K562 (cell line): Measurements from ENCODE around the gene PDLIM7. TPM values are rescaled to one million over a fixed set of nuclear protein-coding genes. Genes with fewer than 3 reads are reported as not detected.

ENCODE experiments used
- ARNT ChIP-seq, 2 experiments: fragments of 450-650 bp; IDR thresholded peaks; 2 replicates each; pipeline ENCODE4 v1.6.1; 2016; ENCODE audit warnings: mild to moderate bottlenecking in 1 of 2
- CHD7 ChIP-seq: fragments of 200-600 bp; sonication (generic); IDR thresholded peaks from one replicate; pipeline ENCODE4 v1.6.1; 2012; ENCODE audit warnings: mild to moderate bottlenecking, low read depth, low read length, inconsistent platforms
- ETS1 ChIP-seq: conservative IDR thresholded peaks from 2 replicates; pipeline ENCODE4 v1.6.1; 2011; ENCODE audit warnings: low read depth, mild to moderate bottlenecking, low read length; ENCODE audit not compliant: control insufficient read depth
- FOXA1 ChIP-seq: fragments of 450-650 bp; IDR thresholded peaks from 2 replicates; pipeline ENCODE4 v1.6.1; 2016; ENCODE audit warnings: mild to moderate bottlenecking, borderline replicate concordance
- HDAC8 ChIP-seq: fragments of 450-650 bp; IDR thresholded peaks from 2 replicates; pipeline ENCODE4 v1.6.1; 2016; ENCODE audit warnings: mild to moderate bottlenecking, missing genetic modification characterization, moderate library complexity, missing compliant biosample characterization
- KDM2B ChIP-seq: fragments of 250-450 bp; sonication (Bioruptor Pico); IDR thresholded peaks from 2 replicates; pipeline ENCODE4 v1.8.0; 2021; ENCODE audit warnings: mild to moderate bottlenecking, moderate library complexity
- MEIS2 ChIP-seq: fragments of 450-650 bp; IDR thresholded peaks from 2 replicates; pipeline ENCODE4 v1.6.1; 2014; ENCODE audit warnings: mild to moderate bottlenecking; ENCODE audit not compliant: partially characterized antibody
- NFXL1 ChIP-seq: fragments of 450-650 bp; formaldehyde crosslinking; IDR thresholded peaks from 2 replicates; pipeline ENCODE4 v1.4.0; 2021; ENCODE audit warnings: mild to moderate bottlenecking
- SRF ChIP-seq, 2 experiments: fragments of 250-450, 450-650 bp in 1 of 2; sonication (Bioruptor Pico) in 1 of 2; sonication (generic) in 1 of 2; formaldehyde crosslinking; IDR thresholded peaks; 2 replicates each; pipeline versions ENCODE4 v1.5.0 to v1.5.1; 2020 to 2022; ENCODE audit warnings: mild to moderate bottlenecking in 1 of 2, missing genetic modification reagents in 1 of 2
- TAF15 ChIP-seq: fragments of 200-400 bp; formaldehyde crosslinking; IDR thresholded peaks from 2 replicates; pipeline ENCODE4 v1.6.1; 2017; ENCODE audit warnings: mild to moderate bottlenecking, low read depth, low read length, moderate library complexity
- YY1 ChIP-seq, 3 experiments: IDR thresholded peaks; 2 replicates each; pipeline ENCODE4 v1.6.1; 2011; ENCODE audit warnings: low read length in 2 of 3, mild to moderate bottlenecking in 2 of 3, moderate library complexity in 2 of 3, borderline replicate concordance in 1 of 3, control low read depth in 1 of 3, low read depth in 1 of 3; ENCODE audit not compliant: insufficient read depth in 3 of 3, insufficient replicate concordance in 2 of 3, control insufficient read depth in 1 of 3, insufficient read length in 1 of 3; ENCODE audit errors: extremely low read depth in 1 of 3
- ZNF239 ChIP-seq: fragments of 250-450 bp; sonication (Bioruptor Pico); IDR thresholded peaks from 2 replicates; pipeline ENCODE4 v1.4.0; 2020; ENCODE audit warnings: mild to moderate bottlenecking
- ZNF583 ChIP-seq: fragments of 250-450 bp; sonication (Bioruptor Pico); IDR thresholded peaks from 2 replicates; pipeline ENCODE4 v1.4.0; 2020
- polyA plus RNA-seq, 8 experiments: library from polyadenylated mRNA; depleted of rRNA in 4 of 8; stranded (reverse) in 5 of 8; unstranded in 3 of 8; fragments of >200 nt; fragmentation: Nextera tagmentation in 2 of 8; fragmentation: Illumina TruSeq in 1 of 8; extraction: Ambion mirVana in 2 of 8; extraction: Trizol in 1 of 8; gene quantifications; 2 replicates each; pipeline versions ENCODE4 v1.2.1 to v1.2.3, GENCODE V29; 2011 to 2014; ENCODE audit warnings: inconsistent platforms in 1 of 8, missing spikeins in 1 of 8
- total RNA-seq, 7 experiments: library from RNA; depleted of rRNA in 6 of 7; stranded (reverse); fragments of >200 nt in 6 of 7; fragmentation: Illumina TruSeq in 2 of 7; extraction: Trizol in 2 of 7; gene quantifications; 2 replicates each; pipeline versions ENCODE4 v1.2.1 to v1.2.3, GENCODE V29; 2011 to 2021; ENCODE audit warnings: low replicate concordance in 1 of 7

PDLIM7 gene
- total and polyA plus RNA-seq, 9 of the 15 experiments (the other 6 are each of a cell fraction or from before 2014, with no cell fraction given): 2.1 to 124 (median 32.6) TPM

GRCh38 chr5:177491429-177491945, 5.9 kb downstream of the PDLIM7 start (continued):
- TF ChIP-seq CHD7: no peak
- peak; percentile 63; the same call in 1 of the 2 replicates for TF ChIP-seq ZNF583 (CRISPR knock-in tag)
- TF ChIP-seq YY1 (IDR thresholded peaks at IDR 0.05; ENCODE audit: borderline replicate concordance in 1 of 3, control insufficient read depth in 1 of 3, extremely low read depth in 1 of 3, insufficient read depth in 3 of 3, insufficient read length in 1 of 3, insufficient replicate concordance in 2 of 3, low read depth in 1 of 3, low read length in 2 of 3): peak in 1 of 3 experiments; percentile 37
- no peak for TF ChIP-seq ARNT (IDR thresholded peaks at IDR 0.05)
- 0 out of 2 replicates have a peak, but pooled peaks have one; percentile 9 for TF ChIP-seq ZNF239
- peak; percentile 79 for TF ChIP-seq ETS1
- no peak for TF ChIP-seq KDM2B
- peak; percentile 6 for TF ChIP-seq MEIS2
- no peak for TF ChIP-seq HDAC8 (tag)
- no peak for TF ChIP-seq TAF15
- peak in 1 of 2 experiments; percentile 85; a peak in 3 of 4 replicates for TF ChIP-seq SRF (CRISPR knock-in tag; IDR thresholded peaks at IDR 0.05)
- no peak for TF ChIP-seq NFXL1
- TF ChIP-seq FOXA1: no peak
